ENCODE measurements around the gene COLEC11. TPM values are rescaled to one million over a fixed set of nuclear protein-coding genes. Genes with fewer than 3 reads are reported as not detected.

Gene COLEC11
- polyA plus RNA-seq, 2 of the 4 experiments (the other 2 are of a cell fraction) = 0.30 to 0.97 TPM

GRCh38 chr2:3674066-3674845 lies 79.3 kb downstream of the COLEC11 start (continued):
- TF ChIP-seq CEBPB (IDR thresholded peaks at IDR 0.05) (no peak), SREBF2 (IDR thresholded peaks at IDR 0.05) (no peak), POLR2AphosphoS2 (conservative IDR thresholded peaks at IDR 0.05; ENCODE audit: low read length) (no peak)

- Histone ChIP-seq H3K4me2 (no peak overlapping the region), H3K27ac (no peak overlapping the region), H3K4me1 (no peaks in the 10 kb centered on the region), H3K9me3 (no peaks in the 10 kb centered on the region), H3K4me3 (no peak overlapping the region)
- FAIRE-seq (no peak), DNase-seq (ENCODE audit: low read depth in 1 of 2, low spot score in 1 of 2) (no peak), ATAC-seq (no peak)
- WGBS (ENCODE audit: missing lambda C conversion rate) = 44% methylated on average over 4 of the region's 4 CpGs
- ChIA-PET CTCF (interaction anchor here (4.3 kb wide), 1 partner anchor 17 kb away, joined by 12 read pairs; no protein-coding TSS in a partner anchor), POLR2A (no interaction called here)
- TF ChIP-seq RARB (CRISPR knock-in tag; IDR thresholded peaks at IDR 0.05) (no peak), ZNF302 (CRISPR knock-in tag; IDR thresholded peaks at IDR 0.05) (no peak), NPAS2 (CRISPR knock-in tag; IDR thresholded peaks at IDR 0.05; ENCODE audit: borderline replicate concordance) (no peak), JUNB (IDR thresholded peaks at IDR 0.05) (no peak), CTCF (IDR thresholded peaks at IDR 0.05) (no peak), REST (IDR thresholded peaks at IDR 0.05) (no peak), PHF8 (IDR thresholded peaks at IDR 0.05; ENCODE audit: borderline replicate concordance, low read depth) (no peak), MAX (IDR thresholded peaks at IDR 0.05) (no peak), FOSL2 (IDR thresholded peaks at IDR 0.05) (no peak), FOSL2 (CRISPR knock-in tag; IDR thresholded peaks at IDR 0.05) (no peak), ESRRA (IDR thresholded peaks at IDR 0.05; ENCODE audit: borderline replicate concordance, low read length) (no peak), E2F6 (IDR thresholded peaks at IDR 0.05; ENCODE audit: borderline replicate concordance, low read depth) (no peak), MAFK (IDR thresholded peaks at IDR 0.05; ENCODE audit: partially characterized antibody) (no peak), HOXA7 (CRISPR knock-in tag; IDR thresholded peaks at IDR 0.05) (no peak), POLR2A (IDR thresholded peaks at IDR 0.05; ENCODE audit: low read length) (no peak)
Observed at GRCh38 chr2:3675687-3676086, 80.8 kb downstream of the COLEC11 start.

GRCh38 chr2:3677436-3677835 lies 82.5 kb downstream of the COLEC11 start:
- H3K4me1 ChIP-seq = no peaks in the 10 kb centered on the region
- DNase-seq (ENCODE audit: low read depth in 1 of 2, low spot score in 1 of 2) (no peak), FAIRE-seq (no peak), ATAC-seq (no peak)
- ChIA-PET POLR2A (no interaction called here), CTCF (interaction anchor here (4.3 kb wide), 1 partner anchor 15 kb away, joined by 12 read pairs; no protein-coding TSS in a partner anchor)
- 21% methylated on average over 9 of the region's 9 CpGs for WGBS (ENCODE audit: missing lambda C conversion rate)
- TF ChIP-seq HOXB13 (CRISPR knock-in tag; IDR thresholded peaks at IDR 0.05; ENCODE audit: low read depth) = no peak
- no peak for TF ChIP-seq EHF (CRISPR knock-in tag; IDR thresholded peaks at IDR 0.05)
- TF ChIP-seq HEYL (CRISPR knock-in tag; IDR thresholded peaks at IDR 0.05) = no peak
- no peak for TF ChIP-seq ZNF302 (CRISPR knock-in tag; IDR thresholded peaks at IDR 0.05)
- TF ChIP-seq TFCP2L1 (CRISPR knock-in tag; IDR thresholded peaks at IDR 0.05) = no peak
- no peak for TF ChIP-seq JUNB (IDR thresholded peaks at IDR 0.05)
- no peaks in the 10 kb centered on the region for H3K9me3 ChIP-seq
- H3K27ac ChIP-seq = no peak overlapping the region
- H3K4me2 ChIP-seq = no peak overlapping the region
- no peak overlapping the region for H3K4me3 ChIP-seq
